ENCODE results near the gene FRY.

Gene FRY

GRCh38 chr13:32092496-32092895 lies 60.9 kb downstream of the FRY start:
- no peak overlapping the region for H3K4me2 ChIP-seq
- TF ChIP-seq Cebpa-rat (IDR thresholded peaks at IDR 0.05) = no peak
- H3K27me3 ChIP-seq = no peaks in the 10 kb centered on the region

GRCh38 chr13:32093006-32093405 lies 61.4 kb downstream of the FRY start:
- Histone ChIP-seq H3K27ac (no peak overlapping the region), H3K4me1 (peaks cover 11% of the 10 kb centered on the region), H3K4me2 (no peak overlapping the region), H3K36me3 (no peaks in the 10 kb centered on the region), H4K20me1 (no peaks in the 10 kb centered on the region), H3K9me3 (no peaks in the 10 kb centered on the region), H3K27me3 (no peaks in the 10 kb centered on the region), H3K9ac (no peak overlapping the region), H3K4me3 (no peak overlapping the region)
- no peak for TF ChIP-seq Cebpa-rat (IDR thresholded peaks at IDR 0.05)

More at GRCh38 chr13:32092496-32092895, 60.9 kb downstream of the FRY start:
- no peak overlapping the region for H3K9ac ChIP-seq
- no peak overlapping the region for H3K27ac ChIP-seq
- H3K9me3 ChIP-seq = no peaks in the 10 kb centered on the region
- H4K20me1 ChIP-seq = no peaks in the 10 kb centered on the region
- H3K36me3 ChIP-seq = no peaks in the 10 kb centered on the region
- no peak overlapping the region for H3K4me3 ChIP-seq
- peaks cover 11% of the 10 kb centered on the region for H3K4me1 ChIP-seq

- Histone ChIP-seq H3K9me3 (no peaks in the 10 kb centered on the region), H3K4me1 (no peaks in the 10 kb centered on the region), H3K9ac (no peak overlapping the region), H3K36me3 (no peaks in the 10 kb centered on the region), H3K27ac (no peak overlapping the region), H3K4me2 (no peak overlapping the region), H3K4me3 (no peak overlapping the region), H3K27me3 (no peaks in the 10 kb centered on the region), H4K20me1 (no peaks in the 10 kb centered on the region)
- TF ChIP-seq Cebpa-rat (IDR thresholded peaks at IDR 0.05) = no peak
Measured at GRCh38 chr13:32098272-32098671, 66.7 kb downstream of the FRY start.

GRCh38 chr13:32105653-32106313 lies 74.2 kb downstream of the FRY start:
- no peak overlapping the region for H3K4me3 ChIP-seq

GRCh38 chr13:32107474-32107873 lies 75.9 kb downstream of the FRY start:
- H3K9me3 ChIP-seq = peaks cover 4% of the 10 kb centered on the region; the same call in 1 of the 2 replicates
- H3K4me1 ChIP-seq = 0 out of 2 replicates have a peak, but pooled peaks cover 4% of the 10 kb centered on the region
- H3K4me2 ChIP-seq = peak overlapping the region; percentile 4; the same call in 1 of the 2 replicates
- H3K36me3 ChIP-seq = no peaks in the 10 kb centered on the region
- H3K9ac ChIP-seq = no peak overlapping the region
- H3K4me3 ChIP-seq = no peak overlapping the region
- H4K20me1 ChIP-seq = no peaks in the 10 kb centered on the region
- H3K27me3 ChIP-seq = no peaks in the 10 kb centered on the region
- no peak overlapping the region for H3K27ac ChIP-seq
- no peak for TF ChIP-seq Cebpa-rat (IDR thresholded peaks at IDR 0.05)

More at GRCh38 chr13:32105653-32106313, 74.2 kb downstream of the FRY start:
- no peak for TF ChIP-seq Cebpa-rat (IDR thresholded peaks at IDR 0.05)
- Histone ChIP-seq H4K20me1 (no peaks in the 10 kb centered on the region), H3K36me3 (no peaks in the 10 kb centered on the region), H3K9me3 (peaks cover 4% of the 10 kb centered on the region; the same call in 1 of the 2 replicates), H3K4me2 (no peak overlapping the region), H3K4me1 (0 out of 2 replicates have a peak, but pooled peaks cover 4% of the 10 kb centered on the region), H3K9ac (no peak overlapping the region), H3K27ac (no peak overlapping the region), H3K27me3 (no peaks in the 10 kb centered on the region)

GRCh38 chr13:32107973-32108372 lies 76.4 kb downstream of the FRY start:
- H3K9ac ChIP-seq = no peak overlapping the region
- H3K27ac ChIP-seq = no peak overlapping the region
- H3K36me3 ChIP-seq = no peaks in the 10 kb centered on the region
- H4K20me1 ChIP-seq = no peaks in the 10 kb centered on the region
- H3K4me3 ChIP-seq = no peak overlapping the region
- no peak overlapping the region for H3K4me2 ChIP-seq
- no peaks in the 10 kb centered on the region for H3K27me3 ChIP-seq
- no peak for TF ChIP-seq Cebpa-rat (IDR thresholded peaks at IDR 0.05)
- peaks cover 4% of the 10 kb centered on the region; the same call in 1 of the 2 replicates for H3K9me3 ChIP-seq
- H3K4me1 ChIP-seq = 0 out of 2 replicates have a peak, but pooled peaks cover 4% of the 10 kb centered on the region

GRCh38 chr13:32113532-32113931 lies 82.0 kb downstream of the FRY start:
- H3K4me3 ChIP-seq = no peak overlapping the region
- H3K27ac ChIP-seq = no peak overlapping the region
- H3K9me3 ChIP-seq = no peaks in the 10 kb centered on the region
- H3K9ac ChIP-seq = no peak overlapping the region
- no peaks in the 10 kb centered on the region for H3K27me3 ChIP-seq
- TF ChIP-seq Cebpa-rat (IDR thresholded peaks at IDR 0.05) = no peak
- no peaks in the 10 kb centered on the region for H4K20me1 ChIP-seq
- H3K4me2 ChIP-seq = no peak overlapping the region
- no peaks in the 10 kb centered on the region for H3K36me3 ChIP-seq
- no peaks in the 10 kb centered on the region for H3K4me1 ChIP-seq

- H3K9me3 ChIP-seq = no peaks in the 10 kb centered on the region
Measured at GRCh38 chr13:32114284-32114950, 82.8 kb downstream of the FRY start.

GRCh38 chr13:32115066-32115465 lies 83.5 kb downstream of the FRY start:
- no peak overlapping the region for H3K4me3 ChIP-seq
- no peaks in the 10 kb centered on the region for H3K4me1 ChIP-seq
- H3K9ac ChIP-seq = no peak overlapping the region
- no peaks in the 10 kb centered on the region for H4K20me1 ChIP-seq
- no peak overlapping the region for H3K4me2 ChIP-seq
- H3K27me3 ChIP-seq = no peaks in the 10 kb centered on the region
- H3K9me3 ChIP-seq = no peaks in the 10 kb centered on the region
- H3K27ac ChIP-seq = no peak overlapping the region
- TF ChIP-seq Cebpa-rat (IDR thresholded peaks at IDR 0.05) = no peak
- H3K36me3 ChIP-seq = no peaks in the 10 kb centered on the region

More at GRCh38 chr13:32114284-32114950, 82.8 kb downstream of the FRY start:
- H4K20me1 ChIP-seq = no peaks in the 10 kb centered on the region
- H3K4me2 ChIP-seq = no peak overlapping the region
- no peak for TF ChIP-seq Cebpa-rat (IDR thresholded peaks at IDR 0.05)
- H3K36me3 ChIP-seq = no peaks in the 10 kb centered on the region
- no peak overlapping the region for H3K27ac ChIP-seq
- H3K4me3 ChIP-seq = no peak overlapping the region
- no peak overlapping the region for H3K9ac ChIP-seq
- H3K27me3 ChIP-seq = no peaks in the 10 kb centered on the region
- H3K4me1 ChIP-seq = no peaks in the 10 kb centered on the region

GRCh38 chr13:32116210-32116609 lies 84.6 kb downstream of the FRY start:
- Histone ChIP-seq H3K4me2 (no peak overlapping the region), H3K4me3 (no peak overlapping the region), H3K9ac (no peak overlapping the region), H3K36me3 (no peaks in the 10 kb centered on the region), H3K27me3 (no peaks in the 10 kb centered on the region), H3K4me1 (no peaks in the 10 kb centered on the region), H3K9me3 (no peaks in the 10 kb centered on the region), H4K20me1 (no peaks in the 10 kb centered on the region), H3K27ac (no peak overlapping the region)
- no peak for TF ChIP-seq Cebpa-rat (IDR thresholded peaks at IDR 0.05)
